PFSK-1 (cell line): ENCODE results near the gene TTC19.

Experiments
- POLR2AphosphoS5 ChIP-seq: IDR thresholded peaks from 2 replicates; pipeline ENCODE4 v1.6.1; 2012; ENCODE audit warnings: low read depth, mild to moderate bottlenecking, control low read depth, low read length, moderate library complexity
- TAF1 ChIP-seq: IDR thresholded peaks from 2 replicates; pipeline ENCODE4 v1.6.1; 2012; ENCODE audit warnings: low read length, control low read depth, borderline replicate concordance; ENCODE audit not compliant: insufficient read depth
- TF ChIP-seq, protein P1 (sequence below), 2 experiments: IDR thresholded peaks; 2 replicates each; pipeline versions ENCODE4 v1.6.1 to v1.8.0; 2011 to 2012; ENCODE audit warnings: low read depth in 2 of 2, low read length in 2 of 2, control low read depth in 1 of 2, inconsistent platforms in 1 of 2, mild to moderate bottlenecking in 1 of 2, moderate library complexity in 1 of 2; ENCODE audit not compliant: insufficient read depth in 1 of 2

GRCh38 chr17:15967706-15968399 lies 31.8 kb upstream of the TTC19 start:
- TF ChIP-seq, protein P1, sequence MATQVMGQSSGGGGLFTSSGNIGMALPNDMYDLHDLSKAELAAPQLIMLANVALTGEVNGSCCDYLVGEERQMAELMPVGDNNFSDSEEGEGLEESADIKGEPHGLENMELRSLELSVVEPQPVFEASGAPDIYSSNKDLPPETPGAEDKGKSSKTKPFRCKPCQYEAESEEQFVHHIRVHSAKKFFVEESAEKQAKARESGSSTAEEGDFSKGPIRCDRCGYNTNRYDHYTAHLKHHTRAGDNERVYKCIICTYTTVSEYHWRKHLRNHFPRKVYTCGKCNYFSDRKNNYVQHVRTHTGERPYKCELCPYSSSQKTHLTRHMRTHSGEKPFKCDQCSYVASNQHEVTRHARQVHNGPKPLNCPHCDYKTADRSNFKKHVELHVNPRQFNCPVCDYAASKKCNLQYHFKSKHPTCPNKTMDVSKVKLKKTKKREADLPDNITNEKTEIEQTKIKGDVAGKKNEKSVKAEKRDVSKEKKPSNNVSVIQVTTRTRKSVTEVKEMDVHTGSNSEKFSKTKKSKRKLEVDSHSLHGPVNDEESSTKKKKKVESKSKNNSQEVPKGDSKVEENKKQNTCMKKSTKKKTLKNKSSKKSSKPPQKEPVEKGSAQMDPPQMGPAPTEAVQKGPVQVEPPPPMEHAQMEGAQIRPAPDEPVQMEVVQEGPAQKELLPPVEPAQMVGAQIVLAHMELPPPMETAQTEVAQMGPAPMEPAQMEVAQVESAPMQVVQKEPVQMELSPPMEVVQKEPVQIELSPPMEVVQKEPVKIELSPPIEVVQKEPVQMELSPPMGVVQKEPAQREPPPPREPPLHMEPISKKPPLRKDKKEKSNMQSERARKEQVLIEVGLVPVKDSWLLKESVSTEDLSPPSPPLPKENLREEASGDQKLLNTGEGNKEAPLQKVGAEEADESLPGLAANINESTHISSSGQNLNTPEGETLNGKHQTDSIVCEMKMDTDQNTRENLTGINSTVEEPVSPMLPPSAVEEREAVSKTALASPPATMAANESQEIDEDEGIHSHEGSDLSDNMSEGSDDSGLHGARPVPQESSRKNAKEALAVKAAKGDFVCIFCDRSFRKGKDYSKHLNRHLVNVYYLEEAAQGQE (IDR thresholded peaks at IDR 0.05; ENCODE audit: insufficient read depth in 1 of 2, low read depth in 2 of 2, low read length in 2 of 2) = no peak
- TF ChIP-seq POLR2AphosphoS5 (no peak), TAF1 (no peak)
